SK-N-SH treated with all-trans-retinoic acid at 6 μM for 48 hours (cell line): ENCODE measurements around the gene POLD2.

Source experiments
- CSRNP3 ChIP-seq: fragments of 250-450 bp; sonication (Bioruptor Pico); IDR thresholded peaks from 2 replicates; pipeline ENCODE4 v1.5.1; 2021; ENCODE audit warnings: mild to moderate bottlenecking, moderate library complexity
- PPARA ChIP-seq: fragments of 250-450 bp; sonication (Bioruptor Pico); IDR thresholded peaks from 2 replicates; pipeline ENCODE4 v1.5.0; 2020; ENCODE audit warnings: mild to moderate bottlenecking, borderline replicate concordance
- RARB ChIP-seq: fragments of 250-450 bp; sonication (Bioruptor Pico); IDR thresholded peaks from 2 replicates; pipeline ENCODE4 v1.8.0; 2021; ENCODE audit warnings: mild to moderate bottlenecking, moderate library complexity
- TOX ChIP-seq: fragments of 250-450 bp; sonication (Bioruptor Pico); IDR thresholded peaks from 2 replicates; pipeline ENCODE4 v1.8.0; 2021; ENCODE audit warnings: mild to moderate bottlenecking, moderate library complexity, borderline replicate concordance
- ZC3H10 ChIP-seq: fragments of 250-450 bp; sonication (Bioruptor Pico); IDR thresholded peaks from 2 replicates; pipeline ENCODE4 v1.5.1; 2021; ENCODE audit warnings: mild to moderate bottlenecking, moderate library complexity
- ZFP3 ChIP-seq: fragments of 250-450 bp; sonication (Bioruptor Pico); IDR thresholded peaks from 2 replicates; pipeline ENCODE4 v1.5.0; 2020; ENCODE audit warnings: mild to moderate bottlenecking, moderate library complexity
- ZNF70 ChIP-seq: fragments of 450-650 bp; formaldehyde crosslinking; IDR thresholded peaks from 2 replicates; pipeline ENCODE4 v1.5.0; 2020; ENCODE audit warnings: mild to moderate bottlenecking, moderate library complexity

- TF ChIP-seq ZFP3 (CRISPR knock-in tag) (no peak), ZC3H10 (CRISPR knock-in tag) (no peak), TOX (no peak), RARB (CRISPR knock-in tag) (no peak), ZNF70 (CRISPR knock-in tag) (no peak), PPARA (CRISPR knock-in tag) (no peak), CSRNP3 (CRISPR knock-in tag) (no peak)
Measured at GRCh38 chr7:44162785-44163395, 39.5 kb upstream of the POLD2 start.
